ENCODE measurements around the gene OSGIN1.
A peak's percentile ranks its signal among the peaks of the same experiment; 100 is the strongest.

Gene OSGIN1

DNA sequence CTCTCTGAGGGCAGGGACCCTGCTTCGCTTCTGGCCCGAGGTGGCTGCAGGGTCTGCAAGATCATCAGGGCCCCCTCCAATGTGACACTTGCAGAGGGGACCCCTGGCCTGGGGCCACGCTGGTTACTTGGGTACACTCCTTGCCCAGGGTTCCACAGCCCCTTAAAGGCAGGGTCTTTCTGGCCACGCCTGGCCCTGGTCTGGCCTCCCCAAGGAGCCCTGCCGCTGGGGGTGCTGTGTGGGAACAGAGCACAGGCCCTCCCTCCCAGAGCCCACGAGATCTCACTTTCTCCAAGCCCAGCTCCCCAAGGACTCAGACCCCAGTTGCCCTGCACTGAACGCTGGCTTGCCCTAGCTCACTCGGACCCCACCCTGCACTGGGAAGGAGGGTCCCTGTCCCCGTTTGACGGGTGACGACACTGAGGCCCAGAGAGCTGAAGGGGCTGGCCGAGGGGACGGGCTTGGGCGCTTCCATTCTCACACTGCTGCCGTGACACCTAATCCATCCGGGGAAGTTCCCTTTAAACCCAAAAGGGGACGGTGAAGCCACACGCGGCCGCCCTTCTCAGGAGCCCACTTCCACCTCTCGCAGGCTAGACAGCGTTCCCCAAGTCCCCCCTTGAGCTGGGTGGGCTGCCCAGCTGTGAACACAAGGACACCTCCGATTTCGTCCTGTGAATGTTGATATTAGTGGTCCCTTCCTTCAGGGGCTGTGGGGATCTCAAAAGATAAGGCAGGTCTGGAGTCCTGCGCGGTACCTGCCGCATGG, 26.9 kb upstream of the OSGIN1 start:
- no peaks in the 10 kb centered on the region for H3K4me1 ChIP-seq (ENCODE audit: control insufficient read depth, insufficient read depth, low read length, poor library complexity, severe bottlenecking)
- no peak for DNase-seq
- no peak overlapping the region for H3K4me3 ChIP-seq (ENCODE audit: insufficient read depth, low read depth, low read length, poor library complexity, severe bottlenecking)
- H3K36me3 ChIP-seq (ENCODE audit: control insufficient read depth, insufficient read depth, low read length) = peaks cover 4% of the 10 kb centered on the region
- no peak overlapping the region for H3K27ac ChIP-seq (ENCODE audit: insufficient read depth, low read length, poor library complexity, severe bottlenecking)
- no peaks in the 10 kb centered on the region for H3K27me3 ChIP-seq (replicated peaks; ENCODE audit: control insufficient read depth, insufficient read depth, low read length, poor library complexity, severe bottlenecking)
- H3K9me3 ChIP-seq (ENCODE audit: control insufficient read depth, low read length) = no peaks in the 10 kb centered on the region

DNA sequence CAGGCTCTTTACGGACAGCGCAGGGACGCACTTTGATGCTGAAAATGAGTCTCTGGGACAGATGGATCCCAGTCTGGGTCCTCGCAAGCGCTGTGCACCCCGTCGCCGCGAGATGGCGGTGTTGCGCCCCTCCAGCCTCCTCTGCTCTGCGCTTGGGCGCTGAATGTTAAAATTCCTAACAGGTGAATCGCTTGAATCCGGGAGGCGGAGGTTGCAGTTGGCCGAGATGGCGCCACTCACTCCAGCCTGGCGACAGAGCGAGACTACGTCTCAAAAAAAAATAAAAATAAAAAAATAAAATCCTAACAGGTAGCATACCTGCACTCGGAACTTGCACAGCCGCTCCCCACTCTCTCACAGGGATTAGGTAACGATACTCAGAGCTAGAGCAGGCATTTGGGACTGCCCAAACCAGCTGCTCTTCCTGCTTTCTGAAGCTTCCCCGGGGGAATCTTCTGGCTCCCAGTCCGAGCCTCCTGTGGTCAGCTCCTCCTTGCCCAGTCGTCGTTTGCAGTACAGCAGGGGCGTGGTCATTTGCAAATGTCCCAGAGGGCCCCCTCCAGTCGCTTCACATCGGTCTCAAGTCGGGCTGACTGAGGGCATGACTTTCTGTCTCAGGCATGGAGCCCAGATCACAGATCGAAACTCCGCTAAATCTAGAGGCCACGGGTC, 26.2 kb upstream of the OSGIN1 start:
- Histone ChIP-seq H3K4me3 (ENCODE audit: insufficient read depth, low read depth, low read length, poor library complexity, severe bottlenecking) (no peak overlapping the region), H3K27ac (ENCODE audit: insufficient read depth, low read length, poor library complexity, severe bottlenecking) (no peak overlapping the region), H3K4me1 (ENCODE audit: control insufficient read depth, insufficient read depth, low read length, poor library complexity, severe bottlenecking) (no peaks in the 10 kb centered on the region), H3K9me3 (ENCODE audit: control insufficient read depth, low read length) (no peaks in the 10 kb centered on the region), H3K27me3 (replicated peaks; ENCODE audit: control insufficient read depth, insufficient read depth, low read length, poor library complexity, severe bottlenecking) (no peaks in the 10 kb centered on the region), H3K36me3 (ENCODE audit: control insufficient read depth, insufficient read depth, low read length) (no peaks in the 10 kb centered on the region)
- peak in 2 of 3 donors; percentile 9 for DNase-seq

GRCh38 chr16:83928341-83929055, 24.5 kb upstream of the OSGIN1 start:
- Histone ChIP-seq H3K4me1 (ENCODE audit: control insufficient read depth, insufficient read depth, low read length, poor library complexity, severe bottlenecking) (no peaks in the 10 kb centered on the region), H3K9me3 (ENCODE audit: control insufficient read depth, low read length) (no peaks in the 10 kb centered on the region), H3K27ac (ENCODE audit: insufficient read depth, low read length, poor library complexity, severe bottlenecking) (no peak overlapping the region), H3K4me3 (ENCODE audit: insufficient read depth, low read depth, low read length, poor library complexity, severe bottlenecking) (no peak overlapping the region), H3K36me3 (ENCODE audit: control insufficient read depth, insufficient read depth, low read length) (no peaks in the 10 kb centered on the region), H3K27me3 (replicated peaks; ENCODE audit: control insufficient read depth, insufficient read depth, low read length, poor library complexity, severe bottlenecking) (no peaks in the 10 kb centered on the region)
- DNase-seq = no peak

- Histone ChIP-seq H3K4me1 (ENCODE audit: control insufficient read depth, insufficient read depth, low read length, poor library complexity, severe bottlenecking) (no peaks in the 10 kb centered on the region), H3K27me3 (replicated peaks; ENCODE audit: control insufficient read depth, insufficient read depth, low read length, poor library complexity, severe bottlenecking) (no peaks in the 10 kb centered on the region), H3K27ac (ENCODE audit: insufficient read depth, low read length, poor library complexity, severe bottlenecking) (no peak overlapping the region), H3K36me3 (ENCODE audit: control insufficient read depth, insufficient read depth, low read length) (no peaks in the 10 kb centered on the region), H3K4me3 (ENCODE audit: insufficient read depth, low read depth, low read length, poor library complexity, severe bottlenecking) (no peak overlapping the region), H3K9me3 (ENCODE audit: control insufficient read depth, low read length) (no peaks in the 10 kb centered on the region)
- DNase-seq = no peak
Measured at GRCh38 chr16:83929811-83930555, 23.1 kb upstream of the OSGIN1 start.

DNA sequence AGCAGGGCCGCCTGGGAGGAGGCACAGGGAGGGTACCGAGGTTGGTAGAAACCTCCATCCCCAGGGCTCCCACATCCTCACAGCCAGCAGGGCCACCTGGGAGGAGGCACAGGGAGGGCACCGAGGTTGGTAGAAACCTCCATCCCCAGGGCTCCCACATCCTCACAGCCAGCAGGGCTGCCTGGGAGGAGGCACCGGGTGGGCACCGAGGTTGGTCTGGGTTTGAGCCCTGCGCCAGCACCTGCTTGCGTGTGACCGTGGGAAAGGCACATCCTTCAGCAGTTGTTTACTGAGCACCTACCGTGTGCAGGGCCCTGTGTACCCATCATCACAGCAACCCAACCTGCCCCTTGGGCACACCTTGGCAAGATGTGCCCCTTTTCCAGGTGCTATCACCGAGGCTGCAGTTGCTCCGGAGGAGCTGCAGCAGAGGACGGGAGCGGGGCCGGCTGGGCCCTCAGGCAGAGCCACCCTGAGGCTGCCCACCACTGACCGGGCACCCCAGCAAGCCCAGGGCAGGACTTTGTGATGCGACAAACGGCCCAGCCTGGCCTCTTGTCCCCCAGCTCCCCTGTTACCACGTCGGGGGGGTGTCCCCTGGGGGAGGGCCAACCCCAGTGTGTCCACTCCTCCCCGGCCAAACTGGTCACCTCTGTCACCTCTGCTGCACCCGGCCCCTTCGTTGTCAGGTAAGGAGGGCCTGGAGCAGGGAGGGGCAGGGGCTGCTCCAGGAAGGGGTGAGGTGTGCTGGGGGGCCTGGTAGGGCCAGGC, 22.1 kb upstream of the OSGIN1 start:
- Histone ChIP-seq H3K27me3 (replicated peaks; ENCODE audit: control insufficient read depth, insufficient read depth, low read length, poor library complexity, severe bottlenecking) (no peaks in the 10 kb centered on the region), H3K36me3 (ENCODE audit: control insufficient read depth, insufficient read depth, low read length) (no peaks in the 10 kb centered on the region), H3K4me3 (ENCODE audit: insufficient read depth, low read depth, low read length, poor library complexity, severe bottlenecking) (no peak overlapping the region), H3K4me1 (ENCODE audit: control insufficient read depth, insufficient read depth, low read length, poor library complexity, severe bottlenecking) (no peaks in the 10 kb centered on the region), H3K9me3 (ENCODE audit: control insufficient read depth, low read length) (no peaks in the 10 kb centered on the region), H3K27ac (ENCODE audit: insufficient read depth, low read length, poor library complexity, severe bottlenecking) (no peak overlapping the region)
- DNase-seq = no peak

DNA sequence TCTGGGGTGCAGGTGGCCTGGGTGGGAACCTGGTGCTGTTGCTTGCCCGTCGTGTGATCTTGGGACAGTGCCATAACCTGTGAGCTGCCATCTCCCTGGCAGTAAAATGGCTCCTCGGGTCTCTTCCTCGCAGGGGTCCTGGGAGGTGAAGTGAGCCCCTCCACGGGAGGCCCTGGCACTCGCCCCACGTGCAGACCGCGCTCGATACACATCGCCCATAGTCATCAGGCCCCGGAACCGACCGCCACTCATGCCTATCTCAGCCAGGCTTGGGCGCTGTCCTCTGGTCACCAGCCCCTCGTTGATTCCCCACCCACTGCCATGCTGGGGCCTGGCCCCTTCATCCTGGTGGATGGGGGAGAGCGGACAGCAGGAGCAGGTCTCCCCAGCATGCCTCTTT, 21.5 kb upstream of the OSGIN1 start:
- H3K9me3 ChIP-seq (ENCODE audit: control insufficient read depth, low read length) = no peaks in the 10 kb centered on the region
- H3K36me3 ChIP-seq (ENCODE audit: control insufficient read depth, insufficient read depth, low read length) = no peaks in the 10 kb centered on the region
- H3K4me3 ChIP-seq (ENCODE audit: insufficient read depth, low read depth, low read length, poor library complexity, severe bottlenecking) = no peak overlapping the region
- no peaks in the 10 kb centered on the region for H3K4me1 ChIP-seq (ENCODE audit: control insufficient read depth, insufficient read depth, low read length, poor library complexity, severe bottlenecking)
- no peak overlapping the region for H3K27ac ChIP-seq (ENCODE audit: insufficient read depth, low read length, poor library complexity, severe bottlenecking)
- no peaks in the 10 kb centered on the region for H3K27me3 ChIP-seq (replicated peaks; ENCODE audit: control insufficient read depth, insufficient read depth, low read length, poor library complexity, severe bottlenecking)
- DNase-seq = no peak

- no peak for DNase-seq
- H3K9me3 ChIP-seq (ENCODE audit: control insufficient read depth, low read length) = no peaks in the 10 kb centered on the region
- H3K27ac ChIP-seq (ENCODE audit: insufficient read depth, low read length, poor library complexity, severe bottlenecking) = no peak overlapping the region
- no peaks in the 10 kb centered on the region for H3K27me3 ChIP-seq (replicated peaks; ENCODE audit: control insufficient read depth, insufficient read depth, low read length, poor library complexity, severe bottlenecking)
- H3K4me1 ChIP-seq (ENCODE audit: control insufficient read depth, insufficient read depth, low read length, poor library complexity, severe bottlenecking) = no peaks in the 10 kb centered on the region
- no peaks in the 10 kb centered on the region for H3K36me3 ChIP-seq (ENCODE audit: control insufficient read depth, insufficient read depth, low read length)
- H3K4me3 ChIP-seq (ENCODE audit: insufficient read depth, low read depth, low read length, poor library complexity, severe bottlenecking) = no peak overlapping the region
Measured at GRCh38 chr16:83932304-83932703, 20.7 kb upstream of the OSGIN1 start.

GRCh38 chr16:83932955-83933673, 19.9 kb upstream of the OSGIN1 start:
- no peak overlapping the region for H3K4me3 ChIP-seq (ENCODE audit: insufficient read depth, low read depth, low read length, poor library complexity, severe bottlenecking)
- no peaks in the 10 kb centered on the region for H3K27me3 ChIP-seq (replicated peaks; ENCODE audit: control insufficient read depth, insufficient read depth, low read length, poor library complexity, severe bottlenecking)
- no peaks in the 10 kb centered on the region for H3K36me3 ChIP-seq (ENCODE audit: control insufficient read depth, insufficient read depth, low read length)
- no peak overlapping the region for H3K27ac ChIP-seq (ENCODE audit: insufficient read depth, low read length, poor library complexity, severe bottlenecking)
- no peak for DNase-seq
- H3K9me3 ChIP-seq (ENCODE audit: control insufficient read depth, low read length) = no peaks in the 10 kb centered on the region
- H3K4me1 ChIP-seq (ENCODE audit: control insufficient read depth, insufficient read depth, low read length, poor library complexity, severe bottlenecking) = no peaks in the 10 kb centered on the region
